Progenitor cell of endocrine pancreas (in vitro differentiated cells): ENCODE results near the gene CEP43. TPM values are rescaled to one million over a fixed set of nuclear protein-coding genes. Genes with fewer than 3 reads are reported as not detected.
A peak's percentile ranks its signal among the peaks of the same experiment; 100 is the strongest.
"Not testable (repeated sequence)": the region's sequence is repeated elsewhere in the genome, so short reads cannot be mapped to it uniquely, and the experiment has no call there.

Experiments
- DNase-seq: peaks from one replicate; pipeline ENCODE4 v3.0.0; 2021; ENCODE audit warnings: low spot score; ENCODE audit not compliant: unreplicated experiment
- H3K27ac Mint-ChIP-seq: 2 replicates; pipeline ENCODE4 v1.8.0; 2021; ENCODE audit warnings: mild to moderate bottlenecking, moderate library complexity, mixed read lengths
- H3K27me3 Mint-ChIP-seq: 2 replicates; pipeline ENCODE4 v1.8.0; 2021; ENCODE audit warnings: mixed read lengths
- H3K36me3 Mint-ChIP-seq: 2 replicates; pipeline ENCODE4 v1.8.0; 2022; ENCODE audit warnings: mixed read lengths; ENCODE audit not compliant: insufficient read depth
- H3K4me1 Mint-ChIP-seq: 2 replicates; pipeline ENCODE4 v1.8.0; 2021; ENCODE audit warnings: low read depth, mixed read lengths
- H3K4me3 Mint-ChIP-seq: 2 replicates; pipeline ENCODE4 v1.8.0; 2021; ENCODE audit warnings: low read depth, mild to moderate bottlenecking, moderate library complexity, mixed read lengths
- H3K9me3 Mint-ChIP-seq: 2 replicates; pipeline ENCODE4 v1.8.0; 2021; ENCODE audit warnings: low read depth, mixed read lengths
- CTCF ChIP-seq: fragments of 200-600 bp; sonication (generic); IDR thresholded peaks from one replicate; pipeline ENCODE4 v1.5.0; 2021; ENCODE audit warnings: antibody characterized with exemption, mild to moderate bottlenecking; ENCODE audit not compliant: unreplicated experiment
- long read RNA-seq: library from polyadenylated mRNA; unstranded; transcript quantifications from one replicate; pipeline ENCODE4 v2.0.0, GENCODE V29; 2020
- total RNA-seq: library from RNA; stranded (reverse); gene quantifications from 2 replicates; pipeline ENCODE4 v1.2.1, GENCODE V29; 2021

The CEP43 gene
- 39.0 and 47.1 TPM in 2 replicates for total RNA-seq
- long read RNA-seq, full-length matches to known transcripts = 68 of 126 reads
- long read RNA-seq, partial matches to known transcripts = 20 of 126 reads
- long read RNA-seq, other reads (novel, unspliced or antisense) = 38 of 126 reads

GRCh38 chr6:166999145-166999883, at the start of gene CEP43:
Gene CEP43 (plus strand): TSS chr6:166999397. CDS start chr6:166999413, 16 bp downstream.
- Mint-ChIP-seq H3K27me3 (no peaks in the 10 kb centered on the region), H3K27ac (peak within 1 kb of the TSS; percentile 93), H3K4me1 (peaks cover 23% of the 10 kb centered on the region), H3K36me3 (peaks cover 2% of the 10 kb centered on the region), H3K4me3 (peak within 1 kb of the TSS; percentile 88), H3K9me3 (no peaks in the 10 kb centered on the region)
- TF ChIP-seq CTCF = no peak
- DNase-seq = peak; percentile 93

- no peak for DNase-seq
- H3K4me3 Mint-ChIP-seq = no peak overlapping the region
- TF ChIP-seq CTCF = no peak
- peaks cover 2% of the 10 kb centered on the region for H3K27me3 Mint-ChIP-seq
- H3K9me3 Mint-ChIP-seq = no peaks in the 10 kb centered on the region
- peaks cover 25% of the 10 kb centered on the region for H3K36me3 Mint-ChIP-seq
- H3K27ac Mint-ChIP-seq = no peak overlapping the region
- no peaks in the 10 kb centered on the region for H3K4me1 Mint-ChIP-seq
Observed at GRCh38 chr6:166949528-166950442, 49.4 kb upstream of the CEP43 start.

GRCh38 chr6:166950443-166950821, 48.8 kb upstream of the CEP43 start:
- Mint-ChIP-seq H3K36me3 (peaks cover 22% of the 10 kb centered on the region), H3K9me3 (no peaks in the 10 kb centered on the region), H3K27ac (no peak overlapping the region), H3K4me1 (peaks cover 3% of the 10 kb centered on the region), H3K4me3 (no peak overlapping the region), H3K27me3 (peaks cover 2% of the 10 kb centered on the region)
- DNase-seq = no peak
- TF ChIP-seq CTCF = no peak

- H3K4me3 Mint-ChIP-seq, H3K4me1 Mint-ChIP-seq, H3K9me3 Mint-ChIP-seq, H3K27me3 Mint-ChIP-seq, H3K27ac Mint-ChIP-seq: not testable (repeated sequence)
- H3K36me3 Mint-ChIP-seq = peaks cover 20% of the 10 kb centered on the region
- peak; percentile 38 for DNase-seq
- TF ChIP-seq CTCF = peak; percentile 73
Observed at GRCh38 chr6:166950892-166951669, 48.1 kb upstream of the CEP43 start.

- no peak overlapping the region for H3K4me3 Mint-ChIP-seq
- H3K27ac Mint-ChIP-seq = no peak overlapping the region
- no peak for DNase-seq
- TF ChIP-seq CTCF = no peak
- peaks cover 16% of the 10 kb centered on the region for H3K36me3 Mint-ChIP-seq
- peaks cover 2% of the 10 kb centered on the region for H3K27me3 Mint-ChIP-seq
- H3K4me1 Mint-ChIP-seq = peaks cover 5% of the 10 kb centered on the region
- no peaks in the 10 kb centered on the region for H3K9me3 Mint-ChIP-seq
Observed at GRCh38 chr6:166951670-166952060, 47.5 kb upstream of the CEP43 start.
